GM21723 (cell line): Measurements from ENCODE around the gene MEIOSIN.
"Not testable (repeated sequence)": the region's sequence is repeated elsewhere in the genome, so short reads cannot be mapped to it uniquely, and the experiment has no call there.

Experiments
- ATAC-seq: cut with Tn5 transposase; IDR thresholded peaks from one replicate; pipeline ENCODE4 v1.9.1; 2021; ENCODE audit warnings: mild to moderate bottlenecking, moderate library complexity; ENCODE audit not compliant: unreplicated experiment

The MEIOSIN gene

DNA sequence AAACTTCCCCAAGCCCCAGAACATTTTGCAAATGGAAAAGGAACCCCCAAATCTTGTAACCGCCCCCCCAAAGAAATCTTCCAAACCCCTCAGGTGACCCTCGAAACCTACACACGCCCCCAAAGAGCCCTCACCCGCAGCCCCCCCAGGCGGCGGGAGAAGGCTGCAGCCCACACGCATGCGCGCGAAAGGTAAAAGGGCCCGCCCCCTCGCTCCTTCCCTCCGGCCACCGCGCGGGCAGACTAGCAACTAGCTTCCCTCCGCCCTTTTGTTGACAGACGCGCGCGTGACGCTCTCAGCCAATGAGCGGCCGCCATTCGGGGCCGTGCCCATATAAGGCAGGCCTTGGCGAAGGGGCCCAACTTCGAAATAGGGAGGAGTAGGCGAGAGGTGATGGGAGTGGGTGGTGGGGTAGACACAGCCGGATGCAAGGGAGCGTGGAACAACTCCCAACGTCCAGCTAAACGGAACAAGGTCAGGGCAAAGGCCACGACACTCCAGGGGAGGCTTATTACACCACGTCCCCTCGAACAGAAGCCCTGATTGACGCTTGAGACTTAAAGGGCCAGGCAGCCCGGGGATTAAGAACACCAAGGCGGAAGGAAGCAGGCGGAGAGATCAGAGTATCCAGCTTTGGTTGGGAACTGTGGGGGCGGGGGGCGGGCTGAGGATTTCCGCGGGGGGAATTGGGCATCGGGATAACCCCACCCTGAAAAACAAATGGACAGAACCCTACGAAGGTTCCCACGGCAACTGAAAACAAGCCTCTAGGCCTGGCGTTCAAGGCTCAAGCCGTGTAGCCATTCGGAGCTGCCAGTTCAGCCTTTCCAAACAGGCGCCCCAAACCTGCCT is 15.9 kb upstream of the MEIOSIN start:
- peak; percentile 91 for ATAC-seq

GRCh38 chr19:45717983-45718650 is 15.1 kb upstream of the MEIOSIN start:
- no peak for ATAC-seq

DNA sequence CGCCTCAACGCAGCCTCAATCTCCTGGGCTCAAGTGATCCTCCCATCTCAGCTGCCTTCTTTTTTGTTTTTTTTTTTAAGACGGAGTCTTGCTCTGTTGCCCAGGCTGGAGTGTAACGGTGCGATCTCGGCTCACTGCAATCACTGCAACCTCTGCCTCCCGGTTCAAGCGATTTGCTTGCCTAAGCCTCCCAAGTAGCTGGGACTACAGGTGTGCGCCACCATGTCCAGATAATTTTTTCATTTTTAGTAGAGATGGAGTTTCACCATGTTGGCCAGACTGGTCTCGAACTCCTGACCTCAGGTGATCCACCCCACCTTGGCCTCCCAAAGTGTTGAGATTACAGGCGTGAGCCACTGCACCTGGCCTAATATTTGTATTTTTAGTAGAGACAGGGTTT is 13.2 kb upstream of the MEIOSIN start:
- ATAC-seq = not testable (repeated sequence)

GRCh38 chr19:45728683-45729082 is 4.6 kb upstream of the MEIOSIN start:
- not testable (repeated sequence) for ATAC-seq

DNA sequence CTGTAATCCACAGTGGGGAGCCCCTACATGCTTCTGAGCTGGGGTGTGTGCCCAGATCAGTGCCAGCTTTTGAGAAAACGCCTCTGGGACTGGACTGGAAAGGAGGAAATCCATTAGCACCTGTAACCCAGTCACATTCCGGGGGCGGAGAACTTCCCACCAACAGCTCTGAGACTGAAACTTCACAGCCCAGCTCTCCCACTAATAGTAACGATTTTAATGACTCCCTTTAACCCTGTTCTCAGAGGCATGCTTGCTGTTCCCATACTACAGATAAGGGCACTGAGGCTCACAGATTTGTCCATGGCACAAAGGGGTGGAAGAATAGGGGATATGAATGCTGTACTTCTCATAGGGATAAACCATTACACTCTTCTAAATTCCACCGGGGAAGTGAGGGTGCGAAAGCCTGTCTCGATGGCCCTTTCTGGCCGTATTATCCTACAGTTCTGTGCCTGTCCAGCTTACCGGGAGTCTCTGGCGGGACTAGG is 3.4 kb upstream of the MEIOSIN start:
- ATAC-seq = no peak

GRCh38 chr19:45730368-45731288 is 2.6 kb upstream of the MEIOSIN start, which contains the start of gene FBXO46:
Gene FBXO46, minus strand, starts transcription at chr19:45730896. Its CDS starts 17,401 bp downstream, at chr19:45713495.
- ATAC-seq = peak; percentile 88

- ATAC-seq = no peak
Observed at GRCh38 chr19:45739498-45740439, 6.5 kb downstream of the MEIOSIN start.

- no peak for ATAC-seq
Observed at GRCh38 chr19:45742969-45743368, 9.7 kb downstream of the MEIOSIN start.

- no peak for ATAC-seq
Observed at GRCh38 chr19:45745606-45746005, 12.4 kb downstream of the MEIOSIN start.

- no peak for ATAC-seq
Observed at GRCh38 chr19:45746866-45747265, 13.6 kb downstream of the MEIOSIN start.

DNA sequence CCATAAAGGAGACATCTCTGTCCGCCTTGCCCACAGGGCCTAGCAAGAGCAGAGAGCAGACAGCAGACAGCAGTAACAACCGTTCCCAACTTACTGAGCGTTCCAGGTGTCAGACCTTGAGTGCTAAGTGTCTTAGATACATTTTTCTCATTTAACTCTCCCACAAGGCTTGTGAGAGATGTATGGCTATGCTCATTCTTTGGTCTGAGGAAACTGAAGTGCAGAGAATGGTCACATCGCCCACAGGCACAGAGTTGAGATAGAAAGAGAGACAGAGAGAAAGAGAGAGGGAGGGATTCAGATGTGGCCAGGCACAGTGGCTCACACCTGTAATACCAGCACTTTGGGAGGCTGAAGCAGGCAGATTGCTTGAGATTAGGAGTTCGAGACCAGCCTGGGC is 14.3 kb downstream of the MEIOSIN start:
- no peak for ATAC-seq

GRCh38 chr19:45751483-45751882 is 18.2 kb downstream of the MEIOSIN start:
- ATAC-seq = not testable (repeated sequence)

- no peak for ATAC-seq
Observed at GRCh38 chr19:45752639-45753038, 19.4 kb downstream of the MEIOSIN start.

GRCh38 chr19:45753548-45753947 is 20.3 kb downstream of the MEIOSIN start:
- no peak for ATAC-seq

- no peak for ATAC-seq
Observed at GRCh38 chr19:45754323-45754722, 21.1 kb downstream of the MEIOSIN start.

- ATAC-seq = no peak
Observed at GRCh38 chr19:45757695-45758094, 24.5 kb downstream of the MEIOSIN start.

GRCh38 chr19:45758921-45759320 is 25.7 kb downstream of the MEIOSIN start:
- no peak for ATAC-seq

- no peak for ATAC-seq
Observed at GRCh38 chr19:45761714-45762113, 28.5 kb downstream of the MEIOSIN start.

DNA sequence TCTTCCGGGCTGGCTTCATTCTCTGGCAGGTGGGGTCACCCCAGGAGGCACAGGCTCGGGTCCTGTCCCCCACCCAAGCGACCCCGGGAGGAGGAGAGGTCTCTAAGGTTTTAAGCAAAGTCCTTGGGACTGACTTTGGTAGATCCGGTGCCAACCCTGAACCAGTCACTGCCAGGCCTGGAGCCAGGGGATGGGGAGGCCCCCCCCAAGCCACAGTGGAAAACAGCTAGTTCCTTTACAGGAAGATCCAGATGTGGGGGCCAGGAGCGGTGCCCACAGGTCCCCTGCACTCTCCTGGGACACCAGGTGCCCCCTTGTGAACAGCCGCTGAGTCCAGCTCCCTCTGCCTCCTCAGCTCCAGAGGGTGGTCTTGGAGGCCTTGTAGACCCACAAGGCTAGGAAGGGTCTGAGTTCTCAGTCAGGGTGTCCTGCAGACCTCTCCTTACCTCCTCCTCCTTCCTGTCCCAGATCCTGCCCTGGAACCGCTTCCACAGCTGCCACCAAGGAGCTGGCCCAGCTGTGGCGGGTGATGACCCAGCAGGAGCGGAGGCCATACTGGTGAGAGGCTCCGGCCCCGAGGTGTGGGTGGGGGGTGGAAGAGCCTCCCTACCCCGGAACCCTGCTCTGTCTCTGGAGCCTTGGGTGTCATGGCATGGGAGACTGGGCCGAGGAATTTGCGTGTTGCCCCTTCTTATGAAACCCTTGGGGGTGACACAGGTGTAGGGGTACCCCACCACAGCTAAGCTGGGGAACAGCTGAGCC is 29.8 kb downstream of the MEIOSIN start:
- no peak for ATAC-seq
